Liver (tissue), 9 donors: ENCODE measurements around the gene MSTO1. TPM values are rescaled to one million over a fixed set of nuclear protein-coding genes. Genes with fewer than 3 reads are reported as not detected.
"Not testable (repeated sequence)": the region's sequence is repeated elsewhere in the genome, so short reads cannot be mapped to it uniquely, and the experiment has no call there.

ENCODE experiments used
- DNase-seq: peaks from one replicate; pipeline ENCODE4 v3.0.0-alpha.2; 2017; ENCODE audit warnings: low spot score
- H3K27ac ChIP-seq, 2 donors: one replicate each; pipeline ENCODE4 v1.7.0; 2013; ENCODE audit warnings: inconsistent platforms in 2 of 2, low read length in 2 of 2, control low read depth in 1 of 2, low read depth in 1 of 2, mild to moderate bottlenecking in 1 of 2
- H3K27me3 ChIP-seq, 4 donors: one replicate each; pipeline versions ENCODE4 v1.6.1 to v1.7.0; 2013; ENCODE audit warnings: low read length in 3 of 4, inconsistent platforms in 1 of 4, mild to moderate bottlenecking in 1 of 4, moderate library complexity in 1 of 4; ENCODE audit not compliant: control insufficient read depth in 4 of 4, insufficient read depth in 4 of 4
- H3K36me3 ChIP-seq, 4 donors: one replicate each; pipeline versions ENCODE4 v1.6.1 to v1.7.0; 2013; ENCODE audit warnings: low read length in 3 of 4, mild to moderate bottlenecking in 3 of 4, low read depth in 1 of 4, moderate library complexity in 1 of 4; ENCODE audit not compliant: control insufficient read depth in 4 of 4, insufficient read depth in 3 of 4
- H3K4me1 ChIP-seq, 4 donors: one replicate each; pipeline versions ENCODE4 v1.6.1 to v1.7.0; 2013; ENCODE audit warnings: low read length in 3 of 4, mild to moderate bottlenecking in 3 of 4, moderate library complexity in 1 of 4; ENCODE audit not compliant: control insufficient read depth in 4 of 4, insufficient read depth in 4 of 4
- H3K4me3 ChIP-seq, 3 donors: one replicate each; pipeline versions ENCODE4 v1.6.1 to v1.7.0; 2013; ENCODE audit warnings: low read length in 3 of 3, control low read depth in 1 of 3, low read depth in 1 of 3, mild to moderate bottlenecking in 1 of 3
- H3K9ac ChIP-seq, 2 donors: one replicate each; pipeline ENCODE4 v1.7.0; 2013; ENCODE audit warnings: low read length in 2 of 2, mild to moderate bottlenecking in 2 of 2, moderate library complexity in 2 of 2, control low read depth in 1 of 2, low read depth in 1 of 2
- H3K9me3 ChIP-seq, 4 donors: one replicate each; pipeline versions ENCODE4 v1.6.1 to v1.7.0; 2013; ENCODE audit warnings: low read length in 3 of 4; ENCODE audit not compliant: control insufficient read depth in 4 of 4
- ATF3 ChIP-seq: IDR thresholded peaks from 2 replicates; pipeline ENCODE4 v1.6.1; 2016; ENCODE audit warnings: antibody characterized with exemption
- CTCF ChIP-seq: fragments of 150-350 bp; IDR thresholded peaks from 2 replicates; pipeline ENCODE4 v1.5.1; 2017; ENCODE audit warnings: improper control_type of control experiment, low read depth, low read length; ENCODE audit not compliant: missing input control
- FOXA1 ChIP-seq: IDR thresholded peaks from 2 replicates; pipeline ENCODE4 v1.6.1; 2016; ENCODE audit warnings: antibody characterized with exemption
- FOXA2 ChIP-seq: IDR thresholded peaks from 2 replicates; pipeline ENCODE4 v1.6.1; 2016; ENCODE audit warnings: antibody characterized with exemption
- GABPA ChIP-seq, 2 donors: IDR thresholded peaks in 1 of 2; conservative IDR thresholded peaks in 1 of 2; 2 replicates each; pipeline ENCODE4 v1.6.1; 2016; ENCODE audit warnings: antibody characterized with exemption in 2 of 2, mild to moderate bottlenecking in 1 of 2, moderate library complexity in 1 of 2
- HNF4A ChIP-seq, 2 donors: conservative IDR thresholded peaks; 2 replicates each; pipeline ENCODE4 v1.6.1; 2016; ENCODE audit warnings: antibody characterized with exemption in 2 of 2, mild to moderate bottlenecking in 2 of 2
- NR2F2 ChIP-seq: IDR thresholded peaks from 2 replicates; pipeline ENCODE4 v1.6.1; 2016; ENCODE audit warnings: antibody characterized with exemption
- RAD21 ChIP-seq, 2 donors: IDR thresholded peaks; 2 replicates each; pipeline ENCODE4 v1.6.1; 2016; ENCODE audit warnings: antibody characterized with exemption in 2 of 2, mild to moderate bottlenecking in 2 of 2
- SP1 ChIP-seq: IDR thresholded peaks from 2 replicates; pipeline ENCODE4 v1.6.1; 2018; ENCODE audit warnings: antibody characterized with exemption, mild to moderate bottlenecking
- YY1 ChIP-seq: IDR thresholded peaks from 2 replicates; pipeline ENCODE4 v1.6.1; 2016; ENCODE audit warnings: antibody characterized with exemption, mild to moderate bottlenecking
- ZBTB33 ChIP-seq: IDR thresholded peaks from 2 replicates; pipeline ENCODE4 v1.6.1; 2016; ENCODE audit warnings: antibody characterized with exemption
- WGBS: extraction: QIAGEN DNeasy Blood & Tissue Kit; methylation state at CpG from one replicate; pipeline ENCODE4 v1.1.7; 2013; 5-methylcytosine and 5-hydroxymethylcytosine counted together
- polyA plus RNA-seq, 2 donors: library from polyadenylated mRNA; stranded (reverse) in 1 of 2; unstranded in 1 of 2; fragments of 200-250 nt in 1 of 2; fragments of >200 nt in 1 of 2; fragmentation: Nextera tagmentation in 1 of 2; extraction: Ambion mirVana in 1 of 2; gene quantifications; one replicate each; pipeline versions ENCODE4 v1.2.1 to v1.2.3, GENCODE V29; 2013 to 2015
- total RNA-seq, 2 donors: library from RNA; depleted of rRNA; stranded (reverse); fragments of >200 nt; gene quantifications; one replicate each; pipeline ENCODE4 v1.2.3, GENCODE V29; 2014
- TF ChIP-seq, protein P1 (sequence below): IDR thresholded peaks from 2 replicates; pipeline ENCODE4 v1.6.1; 2016; ENCODE audit warnings: antibody characterized with exemption
- TF ChIP-seq, protein P2 (sequence below): IDR thresholded peaks from 2 replicates; pipeline ENCODE4 v1.6.1; 2016; ENCODE audit warnings: antibody characterized with exemption, mild to moderate bottlenecking
- donor health status: healthy.
- donor health status: healthy.
- donor health status: healthy.
- donor health status: healthy.
- donor health status: healthy.

The MSTO1 gene
- total and polyA plus RNA-seq, 4 donors: 8.9 to 22.9 (median 18.2) TPM

DNA sequence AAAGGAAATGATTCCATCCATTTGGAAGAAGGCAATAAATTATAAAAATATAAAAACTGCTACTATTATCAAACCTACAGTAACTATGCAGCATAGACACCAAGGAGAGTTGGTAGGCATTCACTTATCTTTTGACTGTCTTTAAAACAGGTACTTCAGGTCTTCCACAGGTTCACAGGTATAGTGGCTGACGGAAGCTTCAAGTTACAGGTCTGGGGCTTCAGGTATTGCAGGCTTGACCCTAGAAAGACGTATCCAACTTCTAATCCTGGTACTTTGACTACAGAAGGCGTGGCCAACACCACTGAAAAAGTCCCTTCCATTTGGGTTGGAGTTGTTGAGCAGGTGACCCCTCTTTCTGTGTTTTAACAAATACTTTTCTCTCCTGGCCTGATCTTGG, 42.9 kb downstream of the MSTO1 start:
- no peak for DNase-seq
- no peak for TF ChIP-seq SP1
- TF ChIP-seq CTCF: no peak
- TF ChIP-seq GABPA (IDR thresholded peaks at IDR 0.05 in 1 of 2, conservative IDR thresholded peaks at IDR 0.05 in 1 of 2): no peak
- TF ChIP-seq ATF3: no peak
- TF ChIP-seq, protein P1, sequence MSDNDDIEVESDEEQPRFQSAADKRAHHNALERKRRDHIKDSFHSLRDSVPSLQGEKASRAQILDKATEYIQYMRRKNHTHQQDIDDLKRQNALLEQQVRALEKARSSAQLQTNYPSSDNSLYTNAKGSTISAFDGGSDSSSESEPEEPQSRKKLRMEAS: no peak
- TF ChIP-seq FOXA2: no peak
- no peak for TF ChIP-seq YY1
- TF ChIP-seq FOXA1: no peak

GRCh38 chr1:155657463-155657862, 47.4 kb downstream of the MSTO1 start:
- no peaks in the 10 kb centered on the region for H3K27me3 ChIP-seq
- no peak for DNase-seq
- 69% methylated on average over 2 of the region's 2 CpGs for WGBS
- H3K27ac ChIP-seq: no peak overlapping the region
- H3K4me3 ChIP-seq: no peak overlapping the region
- H3K9ac ChIP-seq: no peak overlapping the region
- H3K9me3 ChIP-seq: no peaks in the 10 kb centered on the region
- no peak for TF ChIP-seq FOXA2
- no peak for TF ChIP-seq ATF3
- no peak for TF ChIP-seq NR2F2
- no peak for TF ChIP-seq HNF4A (conservative IDR thresholded peaks at IDR 0.05)
- TF ChIP-seq, protein P1: no peak
- no peak for TF ChIP-seq GABPA (IDR thresholded peaks at IDR 0.05 in 1 of 2, conservative IDR thresholded peaks at IDR 0.05 in 1 of 2)
- no peak for TF ChIP-seq ZBTB33
- no peak for TF ChIP-seq RAD21 (IDR thresholded peaks at IDR 0.05)
- TF ChIP-seq, protein P2, sequence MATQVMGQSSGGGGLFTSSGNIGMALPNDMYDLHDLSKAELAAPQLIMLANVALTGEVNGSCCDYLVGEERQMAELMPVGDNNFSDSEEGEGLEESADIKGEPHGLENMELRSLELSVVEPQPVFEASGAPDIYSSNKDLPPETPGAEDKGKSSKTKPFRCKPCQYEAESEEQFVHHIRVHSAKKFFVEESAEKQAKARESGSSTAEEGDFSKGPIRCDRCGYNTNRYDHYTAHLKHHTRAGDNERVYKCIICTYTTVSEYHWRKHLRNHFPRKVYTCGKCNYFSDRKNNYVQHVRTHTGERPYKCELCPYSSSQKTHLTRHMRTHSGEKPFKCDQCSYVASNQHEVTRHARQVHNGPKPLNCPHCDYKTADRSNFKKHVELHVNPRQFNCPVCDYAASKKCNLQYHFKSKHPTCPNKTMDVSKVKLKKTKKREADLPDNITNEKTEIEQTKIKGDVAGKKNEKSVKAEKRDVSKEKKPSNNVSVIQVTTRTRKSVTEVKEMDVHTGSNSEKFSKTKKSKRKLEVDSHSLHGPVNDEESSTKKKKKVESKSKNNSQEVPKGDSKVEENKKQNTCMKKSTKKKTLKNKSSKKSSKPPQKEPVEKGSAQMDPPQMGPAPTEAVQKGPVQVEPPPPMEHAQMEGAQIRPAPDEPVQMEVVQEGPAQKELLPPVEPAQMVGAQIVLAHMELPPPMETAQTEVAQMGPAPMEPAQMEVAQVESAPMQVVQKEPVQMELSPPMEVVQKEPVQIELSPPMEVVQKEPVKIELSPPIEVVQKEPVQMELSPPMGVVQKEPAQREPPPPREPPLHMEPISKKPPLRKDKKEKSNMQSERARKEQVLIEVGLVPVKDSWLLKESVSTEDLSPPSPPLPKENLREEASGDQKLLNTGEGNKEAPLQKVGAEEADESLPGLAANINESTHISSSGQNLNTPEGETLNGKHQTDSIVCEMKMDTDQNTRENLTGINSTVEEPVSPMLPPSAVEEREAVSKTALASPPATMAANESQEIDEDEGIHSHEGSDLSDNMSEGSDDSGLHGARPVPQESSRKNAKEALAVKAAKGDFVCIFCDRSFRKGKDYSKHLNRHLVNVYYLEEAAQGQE: no peak
- no peaks in the 10 kb centered on the region for H3K4me1 ChIP-seq
- H3K36me3 ChIP-seq: peaks cover 8 to 39% (median 26%) of the 10 kb centered on the region in 4 donors

More for the DNA sequence above, 42.9 kb downstream of the MSTO1 start:
- no peaks in the 10 kb centered on the region for H3K27me3 ChIP-seq
- H3K4me1 ChIP-seq: peaks cover 0 to 5% (median 0%) of the 10 kb centered on the region in 4 donors
- H3K27ac ChIP-seq: no peak overlapping the region
- no peaks in the 10 kb centered on the region for H3K36me3 ChIP-seq
- no peak overlapping the region for H3K4me3 ChIP-seq
- H3K9ac ChIP-seq: no peak overlapping the region
- WGBS: 89% methylated on average over 3 of the region's 3 CpGs
- no peaks in the 10 kb centered on the region for H3K9me3 ChIP-seq

DNA sequence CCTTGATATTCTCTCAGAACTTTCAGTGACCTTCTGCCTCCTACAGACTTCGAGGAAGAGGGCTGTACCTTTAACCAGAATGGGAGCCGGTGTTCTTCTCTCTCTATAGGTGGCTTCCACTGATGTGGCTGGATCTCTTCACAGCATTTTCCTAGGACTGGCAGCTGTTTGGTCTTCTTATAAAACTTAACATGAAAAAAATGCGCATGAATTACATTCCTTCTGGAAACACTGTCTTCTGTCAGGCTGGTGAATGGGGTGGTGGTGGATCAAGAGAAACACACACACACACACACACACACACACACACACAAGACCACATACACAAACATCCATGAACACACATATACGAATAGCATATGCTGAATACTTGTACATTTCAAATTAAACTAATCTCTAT, 51.2 kb downstream of the MSTO1 start:
- H3K27ac ChIP-seq, H3K4me3 ChIP-seq, H3K27me3 ChIP-seq, H3K4me1 ChIP-seq, H3K9me3 ChIP-seq, DNase-seq, H3K9ac ChIP-seq: not testable (repeated sequence)
- H3K36me3 ChIP-seq: peaks cover 16 to 56% (median 38%) of the 10 kb centered on the region in 4 donors
- 93% methylated on average over 3 of the region's 4 CpGs for WGBS
